ENCODE measurements around the gene ANKRD34A.
A peak's percentile ranks its signal among the peaks of the same experiment; 100 is the strongest.

The ANKRD34A gene

DNA sequence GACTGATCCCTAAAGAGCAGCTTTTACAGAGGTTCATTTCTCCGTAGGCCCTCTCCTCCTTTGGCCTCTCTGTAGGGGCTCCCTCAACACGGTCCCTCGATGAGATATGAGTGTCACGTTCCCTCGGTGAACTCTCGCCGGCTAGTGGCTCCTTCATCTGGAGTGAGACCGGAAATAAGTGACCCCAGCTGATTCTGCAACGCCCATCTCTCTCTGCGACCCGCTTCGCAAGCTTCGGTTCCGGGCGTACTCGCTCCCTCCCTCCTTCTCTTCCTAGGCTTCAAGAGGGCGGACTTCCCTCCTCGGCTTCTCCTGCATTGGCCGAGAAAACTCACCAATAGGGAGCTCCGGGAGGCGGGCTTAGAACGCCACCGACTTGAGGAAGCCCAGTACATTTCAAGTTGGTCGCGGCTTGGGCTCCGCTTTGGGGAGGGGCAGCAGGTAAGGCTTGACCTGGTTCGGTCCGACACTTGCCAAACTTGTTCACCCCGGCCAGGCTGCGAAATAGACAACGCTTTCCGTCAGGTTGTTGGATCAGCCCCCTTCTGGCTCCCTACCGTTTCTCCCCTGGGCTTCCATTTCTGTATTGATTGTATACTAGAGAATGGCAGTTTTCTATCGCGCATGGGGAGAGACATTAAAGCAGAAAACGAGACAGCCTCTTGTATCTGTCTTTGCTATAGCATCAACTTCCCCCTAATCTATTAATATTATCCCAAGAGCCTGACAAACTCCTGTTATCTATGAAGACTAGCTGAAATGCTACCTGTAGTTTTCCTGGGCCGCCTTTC lies at the start of gene ANKRD34A, which contains the start of gene POLR3GL:
ANKRD34A (minus strand) TSS at position 248 of the 791 bp plus-strand sequence. CDS start 2,816 bp downstream, outside the sequence.
POLR3GL (plus strand) TSS at position 363 of the 791 bp plus-strand sequence. CDS start 10,176 bp downstream, outside the sequence.
- peak; percentile 93 for DNase-seq

DNA sequence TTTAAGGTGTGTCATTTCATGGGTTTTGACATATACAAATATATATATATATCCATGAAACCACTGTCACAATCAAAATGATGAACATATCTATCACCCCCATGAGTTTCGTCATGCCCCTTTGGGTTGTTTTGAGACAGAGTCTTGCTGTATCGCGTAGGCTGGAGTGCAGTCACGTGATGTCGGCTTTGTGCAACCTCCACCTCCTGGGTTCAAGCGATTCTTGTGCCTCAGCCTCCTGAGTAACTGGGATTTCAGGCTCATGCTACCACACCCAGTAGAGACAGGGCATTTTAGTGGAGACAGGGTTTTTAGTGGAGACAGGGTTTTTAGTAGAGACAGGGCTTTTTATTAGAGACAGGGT lies 49.2 kb upstream of the ANKRD34A start:
- no peak for DNase-seq

DNA sequence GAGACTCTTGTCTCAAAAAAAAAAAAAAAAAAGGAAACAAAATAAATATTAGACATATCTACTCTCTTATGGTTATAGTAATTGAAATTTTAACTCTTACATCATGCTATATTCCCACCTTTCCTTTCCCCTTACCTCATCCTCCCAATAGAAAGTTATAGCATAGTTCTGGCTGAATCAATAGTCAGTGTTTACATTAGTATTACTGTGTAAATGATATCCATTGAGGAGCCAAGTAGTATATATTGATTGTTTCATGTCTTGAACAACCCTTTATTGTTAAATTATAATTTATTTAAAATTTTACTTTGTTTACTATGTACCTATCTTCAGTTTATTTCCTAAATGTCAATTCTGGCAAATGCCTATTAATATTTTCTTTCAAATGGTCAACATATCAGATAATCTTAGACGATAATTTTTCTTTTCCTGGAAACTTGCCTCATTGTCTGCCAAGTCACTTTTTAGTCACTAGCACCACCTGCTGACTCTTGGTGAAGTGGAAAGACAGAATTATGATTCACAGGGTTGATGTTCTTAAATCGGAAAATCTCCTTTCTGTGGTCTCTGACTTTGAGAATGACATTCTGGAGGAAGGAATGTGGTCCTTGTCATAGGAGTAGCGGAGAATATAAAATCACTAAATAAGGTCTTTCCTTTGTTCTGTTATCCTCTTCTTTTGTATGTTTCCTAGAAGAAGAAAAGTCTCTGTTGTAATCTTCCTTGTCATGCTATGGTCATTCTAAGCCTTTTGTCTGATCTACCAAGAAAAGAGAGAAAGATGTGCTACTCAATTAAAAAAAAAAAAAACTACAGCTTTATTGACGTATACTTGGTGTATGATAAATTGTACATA lies 48.6 kb upstream of the ANKRD34A start:
- DNase-seq, result peak; percentile 44

DNA sequence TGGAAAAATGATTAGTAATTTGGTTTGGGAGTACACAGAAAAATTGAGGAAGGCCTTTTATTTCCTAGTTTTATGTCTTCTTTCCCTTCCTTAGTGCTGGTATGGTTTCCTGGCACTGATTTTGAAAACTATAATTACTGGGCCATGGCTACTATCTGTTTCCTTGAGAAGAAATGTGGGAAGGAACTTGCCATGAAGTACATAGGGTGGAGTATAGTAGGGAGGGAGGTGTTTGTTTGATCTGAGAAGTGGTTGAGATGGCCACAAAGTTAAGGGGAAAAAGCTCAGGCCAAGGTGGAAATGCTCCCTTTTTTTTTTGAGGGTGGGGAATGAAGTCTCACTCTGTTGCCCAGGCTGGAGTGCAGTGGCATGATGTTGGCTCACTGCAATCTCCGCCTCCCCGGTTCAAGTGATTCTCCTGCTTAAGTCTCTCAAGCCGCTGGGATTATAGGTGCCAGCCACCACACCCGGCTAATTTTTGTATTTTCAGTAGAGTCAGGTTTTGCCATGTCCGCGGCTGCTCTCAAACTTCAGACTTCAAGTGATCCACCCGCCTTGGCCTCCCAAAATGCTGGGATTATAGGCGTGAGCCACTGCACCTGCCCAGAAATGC lies 45.9 kb upstream of the ANKRD34A start:
- no peak for DNase-seq

DNA sequence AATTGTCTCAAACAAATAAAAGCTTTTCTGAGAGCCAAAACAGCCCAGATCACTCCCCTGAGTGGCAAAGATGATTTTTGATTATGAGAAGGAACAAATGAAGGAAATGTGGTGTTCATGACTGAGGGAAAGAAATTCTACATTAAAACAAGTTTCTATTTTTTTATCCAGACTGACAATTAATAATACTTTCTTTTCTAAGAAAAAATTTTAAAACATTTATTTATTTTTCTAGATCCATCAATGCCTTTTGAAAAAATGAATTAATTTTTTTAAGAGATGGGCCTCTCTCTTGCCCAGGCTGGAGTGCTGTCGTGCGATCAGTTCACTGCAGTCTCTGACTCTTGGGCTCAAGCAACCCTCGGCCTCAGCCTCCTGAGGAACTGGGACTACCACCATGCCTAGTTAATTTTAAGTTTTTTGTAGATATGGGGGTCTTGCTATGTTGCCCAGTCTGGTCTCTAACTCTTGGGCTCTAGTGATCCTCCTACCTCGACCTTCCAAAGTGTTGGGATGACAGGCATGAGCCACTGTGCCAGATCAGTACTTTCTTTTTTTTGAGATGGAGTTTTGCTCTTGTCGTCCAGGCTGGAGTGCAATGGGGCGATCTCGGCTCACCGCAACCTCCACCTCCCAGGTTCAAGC lies 43.2 kb upstream of the ANKRD34A start:
- DNase-seq, result no peak

DNA sequence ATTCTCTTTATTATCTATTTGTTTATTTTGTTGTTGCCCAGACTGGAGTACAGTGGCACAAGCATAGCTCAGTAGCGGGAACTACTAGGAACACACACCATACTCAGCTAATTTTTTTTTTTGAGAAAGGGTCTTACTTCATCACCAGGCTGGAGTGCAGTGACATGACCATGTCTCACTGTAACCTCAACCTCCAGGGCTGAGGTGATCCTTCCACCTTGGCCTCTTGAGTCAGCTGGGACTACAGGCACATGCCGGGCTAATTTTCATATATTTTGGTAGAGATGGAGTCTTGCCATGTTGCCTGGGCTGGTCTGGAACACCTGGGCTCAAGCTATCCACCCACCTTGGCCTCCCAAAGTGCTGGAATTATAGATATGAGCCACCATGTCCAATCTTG lies 37.3 kb upstream of the ANKRD34A start:
- DNase-seq, result no peak

DNA sequence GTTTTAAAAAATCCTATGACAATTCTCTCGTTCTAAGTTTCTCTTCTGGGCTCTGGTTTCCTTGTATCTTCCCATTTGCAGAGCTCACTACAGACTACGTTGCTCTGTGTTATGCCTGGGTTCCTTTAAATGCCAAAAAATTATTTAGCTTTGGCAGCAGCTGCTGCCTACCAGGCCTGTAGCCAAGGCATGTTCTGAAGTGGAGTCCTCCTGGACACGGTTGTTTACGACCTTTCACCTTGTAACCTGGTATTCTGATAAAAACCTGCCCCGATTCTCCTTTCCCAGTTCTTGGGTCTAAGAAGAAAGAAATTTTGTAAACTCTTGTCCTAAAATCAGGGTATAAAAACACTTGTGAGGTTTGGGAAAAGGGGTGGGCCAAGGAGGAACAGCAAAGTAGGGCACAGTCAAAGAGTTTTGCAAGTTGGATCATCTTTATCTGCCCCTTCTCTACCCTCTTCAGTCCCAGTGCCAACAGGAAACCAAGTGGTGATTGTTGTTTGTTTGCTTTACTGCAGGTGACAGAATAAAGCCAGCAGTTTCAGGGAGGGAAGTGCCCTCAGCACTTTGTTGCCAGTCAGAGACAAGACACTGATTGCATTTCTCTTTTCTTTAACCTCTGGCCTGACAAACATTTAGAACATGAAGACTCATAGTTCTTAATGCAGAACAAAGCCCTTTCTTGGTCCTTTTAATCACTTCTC lies 35.1 kb upstream of the ANKRD34A start:
- no peak for DNase-seq

DNA sequence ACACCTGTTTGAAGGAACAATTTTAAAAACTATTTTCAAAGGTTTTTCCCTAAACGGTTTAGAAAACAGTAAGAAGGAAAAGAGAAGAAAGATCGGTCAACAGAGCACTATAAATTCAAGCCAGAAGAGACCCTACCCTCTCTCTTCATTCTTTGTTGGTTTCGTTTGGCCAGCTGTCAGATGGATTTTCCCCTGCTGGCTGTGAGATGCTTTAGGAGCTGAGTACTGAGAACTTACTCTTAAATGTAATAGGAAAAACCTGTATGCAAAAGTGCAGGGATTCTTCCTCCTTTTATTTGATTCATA lies 33.3 kb upstream of the ANKRD34A start:
- DNase-seq, result no peak

DNA sequence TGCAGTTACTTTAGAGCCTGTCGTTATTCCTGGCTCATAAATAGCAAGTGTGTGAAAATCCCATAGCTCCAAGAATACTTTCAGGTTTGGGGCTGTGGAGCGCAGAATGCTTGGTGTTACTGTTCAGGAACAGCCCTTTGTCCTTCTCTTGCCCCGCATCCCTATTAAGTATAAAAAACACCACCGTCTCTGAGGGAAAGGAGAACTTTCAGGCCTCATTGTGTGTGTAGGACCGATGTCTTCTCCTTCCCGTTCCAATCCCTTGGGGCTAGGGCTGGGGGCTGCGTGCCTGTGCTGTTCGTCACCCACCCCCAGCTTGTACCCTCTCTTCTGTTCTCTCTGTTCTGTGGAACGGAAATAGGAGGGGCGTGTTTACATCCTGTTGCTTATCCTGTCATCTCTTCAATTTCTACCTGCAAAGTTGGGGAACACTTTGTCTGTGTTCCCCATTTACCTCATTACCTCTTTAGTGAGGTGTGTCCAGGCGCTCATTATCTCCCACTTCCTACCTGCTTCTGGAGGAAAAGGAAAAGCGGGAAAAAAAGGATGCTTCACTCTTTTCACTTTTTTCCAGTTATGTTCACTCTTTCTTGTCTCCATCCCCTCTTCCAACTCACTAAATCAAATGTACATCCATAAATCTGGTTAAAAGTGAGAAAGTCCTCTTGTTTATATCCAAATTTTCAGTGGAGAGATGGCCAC lies 32.8 kb upstream of the ANKRD34A start:
- peak; percentile 64 for DNase-seq

DNA sequence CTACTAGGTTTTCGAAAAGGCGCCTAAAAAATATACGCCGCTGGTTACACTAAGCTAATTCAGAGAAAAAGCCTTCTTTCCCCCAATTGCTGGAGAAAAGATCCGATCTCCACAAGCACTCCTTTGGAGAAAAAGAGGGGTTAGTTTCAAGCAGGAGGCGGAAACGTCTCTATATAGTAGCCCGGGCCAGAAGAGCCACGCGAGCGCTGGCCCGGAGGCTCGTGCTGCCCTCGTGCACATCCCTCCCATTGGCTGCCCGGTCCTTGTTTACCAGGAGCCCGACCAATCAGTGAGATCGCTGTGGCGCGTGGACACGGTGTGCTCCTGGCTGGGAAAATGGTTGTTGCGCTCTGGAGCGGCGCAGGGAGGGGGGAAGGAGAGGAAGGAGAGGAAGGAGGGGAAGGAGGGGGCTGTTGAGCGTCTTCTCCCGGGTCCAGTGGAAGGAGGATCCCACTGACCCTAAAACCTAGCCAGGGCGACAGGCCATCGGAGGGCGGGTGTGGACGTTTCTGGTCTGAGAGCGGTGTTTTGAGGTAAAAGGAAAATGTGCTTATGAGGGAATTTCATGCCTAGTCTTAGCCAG lies 32.1 kb upstream of the ANKRD34A start, which contains the start of gene TXNIP:
TXNIP (minus strand) TSS at position 147 of the 583 bp plus-strand sequence. CDS start 313 bp downstream, outside the sequence.
- DNase-seq, result peak; percentile 94

DNA sequence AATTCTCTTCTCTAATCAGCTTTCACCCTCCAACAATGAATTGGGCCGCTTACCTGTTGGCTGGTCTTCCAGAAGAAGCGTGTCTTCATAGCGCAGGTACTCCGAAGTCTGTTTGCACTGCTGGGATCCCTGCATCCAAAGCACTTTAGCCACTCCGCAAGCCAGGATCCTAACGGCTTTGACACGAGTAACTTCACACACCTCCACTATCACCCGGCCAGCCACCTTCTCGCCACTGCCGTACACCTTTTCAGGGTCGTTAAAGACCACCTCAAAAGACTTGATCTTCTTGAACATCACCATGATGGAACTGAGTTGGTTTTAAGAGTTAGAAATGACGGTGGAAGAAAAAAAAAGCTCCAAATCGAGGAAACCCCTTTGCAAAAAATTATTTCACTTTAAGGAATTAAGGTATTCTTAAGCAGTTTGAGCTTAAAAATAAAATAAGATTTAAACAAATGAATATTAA lies 31.6 kb upstream of the ANKRD34A start:
- no peak for DNase-seq

DNA sequence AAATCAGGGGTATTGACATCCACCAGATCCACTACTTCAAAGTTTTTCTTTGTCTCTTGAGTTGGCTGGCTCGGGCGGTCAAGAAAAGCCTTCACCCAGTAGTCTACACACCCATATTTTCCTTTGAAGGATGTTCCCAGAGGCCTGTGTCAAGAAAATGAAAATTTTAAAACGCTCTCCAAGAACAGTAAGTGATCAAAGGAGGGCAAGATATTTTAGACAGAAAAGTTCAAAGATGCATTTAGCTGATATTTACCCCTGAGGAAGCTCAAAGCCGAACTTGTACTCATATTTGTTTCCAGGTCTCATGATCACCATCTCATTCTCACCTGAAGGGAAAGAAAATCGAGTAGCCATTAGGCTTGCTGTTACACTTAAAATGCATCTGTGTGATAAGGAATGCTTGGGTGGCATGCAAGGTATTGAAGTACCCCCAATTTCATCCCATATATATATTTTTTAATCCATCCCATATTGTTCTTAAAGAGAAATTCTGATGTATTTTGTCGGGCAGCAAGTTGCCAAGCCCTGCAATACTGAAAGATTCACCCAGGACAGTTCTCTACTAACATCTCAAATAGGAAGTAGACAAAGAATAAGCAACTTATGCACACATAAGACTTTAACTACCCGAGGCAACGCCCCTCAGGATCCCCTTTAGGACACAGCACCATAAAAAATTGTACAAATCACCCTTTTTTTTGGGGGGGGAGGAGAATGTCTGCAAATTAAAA lies 30.9 kb upstream of the ANKRD34A start:
- DNase-seq, result no peak

DNA sequence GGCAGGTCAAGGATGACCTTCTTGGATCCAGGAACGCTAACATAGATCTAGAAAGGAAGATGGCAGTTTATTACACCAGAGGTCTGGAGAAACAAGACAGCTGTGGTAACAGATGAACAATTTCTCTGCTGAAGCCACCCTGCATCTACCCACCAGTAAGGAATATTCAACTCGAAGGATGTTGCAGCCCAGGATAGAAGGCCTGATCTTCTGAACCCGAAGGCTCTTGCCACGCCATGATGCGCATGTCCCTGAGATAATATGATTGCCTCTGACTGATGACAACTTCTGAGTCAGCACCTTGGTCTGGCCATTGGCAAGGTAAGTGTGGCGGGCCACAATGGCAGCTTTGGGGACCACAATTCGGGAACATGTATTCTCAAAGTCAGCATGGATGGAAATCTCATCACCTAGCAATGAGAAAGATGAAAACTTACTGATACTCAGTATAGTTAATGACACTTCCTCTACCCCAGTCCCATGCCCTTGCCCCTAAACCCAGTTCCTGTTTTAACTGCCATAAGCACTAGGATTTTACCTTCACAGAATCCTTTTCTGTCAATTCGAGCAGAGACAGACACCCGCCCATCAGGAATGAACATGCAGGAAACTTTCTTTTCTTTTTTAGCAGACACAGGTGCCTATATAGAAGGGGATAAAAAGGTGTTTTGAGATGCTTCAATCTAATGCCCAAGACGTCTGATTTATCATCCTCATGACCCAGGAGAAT lies 30.2 kb upstream of the ANKRD34A start:
- DNase-seq, result peak; percentile 42

DNA sequence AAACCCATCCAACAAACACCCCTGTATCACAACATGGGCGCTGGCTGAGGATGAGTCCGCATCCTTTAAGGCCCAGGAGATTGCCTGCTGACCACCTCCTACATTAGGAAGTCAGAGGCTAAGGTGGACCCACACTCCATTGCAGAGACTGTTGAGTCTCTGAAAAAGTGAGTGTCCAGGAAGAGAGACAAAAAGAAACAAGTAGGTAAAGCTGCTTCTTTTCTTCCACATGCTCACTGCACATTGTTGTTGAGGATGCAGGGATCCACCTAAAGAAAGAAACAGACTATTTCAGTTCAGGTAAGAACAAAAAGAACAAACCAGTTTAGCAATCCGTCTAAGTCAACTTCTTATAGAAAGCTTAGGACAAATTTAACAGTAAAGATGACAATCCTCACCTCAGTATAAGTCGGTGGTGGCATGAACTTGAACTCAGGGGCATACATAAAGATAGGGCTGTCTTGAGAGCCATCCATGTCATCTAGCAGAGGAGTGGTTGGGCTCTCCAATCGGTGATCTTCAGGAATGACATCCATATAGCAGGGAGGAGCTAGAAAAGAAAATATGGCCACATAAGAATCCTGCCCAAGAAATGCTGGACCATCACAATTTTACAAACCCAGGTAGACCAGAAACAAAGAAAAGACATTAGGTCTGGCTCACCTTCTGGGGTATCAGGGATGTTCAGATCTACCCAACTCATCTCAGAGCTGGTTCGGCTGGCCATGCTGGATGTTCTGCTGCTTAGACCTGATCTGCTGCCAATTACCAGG lies 29.4 kb upstream of the ANKRD34A start:
- DNase-seq, result no peak

DNA sequence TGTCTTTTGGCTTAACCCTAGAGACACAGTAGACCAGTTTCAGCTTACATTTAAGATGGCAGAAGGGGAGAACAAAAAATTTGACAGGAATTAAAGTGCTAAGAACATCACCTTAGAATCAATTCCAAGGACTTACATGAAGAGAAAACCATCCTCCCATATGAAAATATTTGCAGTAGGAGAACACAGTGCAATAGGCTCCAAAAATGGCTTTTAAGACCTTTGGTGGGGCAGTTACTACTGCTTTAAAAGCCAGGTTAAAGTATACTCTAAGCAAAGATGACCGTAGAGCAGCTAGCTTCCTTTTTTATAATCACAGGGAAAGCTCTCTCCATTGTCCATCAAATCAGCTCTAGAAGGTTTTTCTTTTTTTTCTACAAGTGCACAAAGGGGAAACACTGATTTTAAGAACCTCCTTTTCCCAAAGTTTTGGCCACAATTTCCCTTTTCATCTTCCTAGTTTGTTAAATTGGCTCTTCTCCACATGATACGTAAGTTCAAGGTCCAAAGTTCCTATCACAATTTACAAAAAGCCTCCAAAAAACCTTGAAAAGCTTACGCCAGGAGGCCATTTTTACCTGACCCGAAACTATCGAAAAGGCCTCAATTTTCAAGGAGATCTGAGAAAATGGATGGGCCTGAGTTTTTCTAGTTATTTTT lies 28.7 kb upstream of the ANKRD34A start:
- no peak for DNase-seq

DNA sequence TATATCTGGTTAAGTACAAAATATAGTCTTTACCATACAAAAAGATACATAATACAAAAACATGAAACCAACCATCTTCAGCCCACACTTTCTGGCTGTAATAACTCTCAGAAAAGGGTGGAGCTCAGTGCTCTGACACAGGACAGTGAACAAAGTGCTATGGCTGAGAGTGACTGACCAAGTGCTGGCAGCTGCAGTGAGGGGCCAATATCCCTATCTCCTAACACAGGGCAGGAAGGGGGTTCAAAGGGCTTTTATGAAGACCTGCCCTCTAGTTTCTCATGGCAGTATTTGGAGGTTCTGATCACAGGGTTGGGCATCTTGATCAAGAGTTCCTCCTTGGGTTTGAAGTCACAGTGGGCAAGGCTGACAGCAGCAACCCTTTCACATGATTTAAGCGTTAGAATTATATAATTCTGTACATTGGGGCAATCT lies 28.1 kb upstream of the ANKRD34A start:
- no peak for DNase-seq

DNA sequence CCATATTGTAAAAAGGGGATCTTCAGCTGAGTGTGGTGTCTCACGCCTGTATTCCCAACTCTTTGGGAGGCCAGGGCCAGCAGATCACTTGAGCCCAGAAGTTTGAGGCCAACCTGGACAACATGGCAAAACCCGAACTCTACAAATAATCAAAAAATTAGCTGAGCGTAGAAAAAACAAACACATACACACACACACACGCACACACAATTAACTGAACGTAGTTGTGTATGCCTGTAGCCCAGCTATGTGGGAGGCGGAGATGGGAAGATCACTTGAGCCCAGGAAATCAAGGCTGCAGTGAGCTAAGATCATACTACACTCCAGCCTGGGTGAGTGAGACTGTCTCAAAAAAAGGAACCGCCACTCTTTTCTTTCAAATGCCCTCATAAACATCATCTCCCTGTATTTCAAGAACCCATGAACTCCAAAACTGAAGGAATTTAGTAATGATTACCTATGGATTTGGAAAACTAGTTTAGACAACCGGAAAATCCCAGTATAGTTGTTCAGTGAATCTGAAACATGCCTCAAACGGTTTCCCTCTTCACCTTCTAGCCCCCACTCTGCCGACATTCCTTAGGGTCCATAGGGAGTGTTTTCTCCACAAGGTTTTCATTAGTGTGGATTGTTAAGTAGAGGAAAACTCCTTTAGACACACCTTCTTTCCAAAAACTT lies 27.5 kb upstream of the ANKRD34A start:
- no peak for DNase-seq
